IMR-90 (cell line): ENCODE results near the gene MAT2A.

Experiments used
- BHLHE40 ChIP-seq: fragments of 150-350 bp; IDR thresholded peaks from 2 replicates; pipeline ENCODE4 v1.6.1; 2016; ENCODE audit warnings: mild to moderate bottlenecking, low read depth, low read length
- CEBPB ChIP-seq: IDR thresholded peaks from 2 replicates; pipeline ENCODE4 v1.6.1; 2012; ENCODE audit warnings: low read depth, low read length, improper control_type of control experiment
- CTCF ChIP-seq: conservative IDR thresholded peaks from 2 replicates; pipeline ENCODE4 v1.5.1; 2012; ENCODE audit warnings: mild to moderate bottlenecking, low read depth, low read length, improper control_type of control experiment
- ELK1 ChIP-seq: fragments of 150-350 bp; IDR thresholded peaks from 2 replicates; pipeline ENCODE4 v1.6.1; 2016; ENCODE audit warnings: low read depth, mild to moderate bottlenecking, low read length, moderate library complexity, borderline replicate concordance
- FOS ChIP-seq: fragments of 150-350 bp; IDR thresholded peaks from 2 replicates; pipeline ENCODE4 v1.6.1; 2016; ENCODE audit warnings: low read depth, low read length
- MAZ ChIP-seq: IDR thresholded peaks from 2 replicates; pipeline ENCODE4 v1.6.1; 2012; ENCODE audit warnings: low read depth, mild to moderate bottlenecking, low read length, improper control_type of control experiment, moderate library complexity, borderline replicate concordance
- MXI1 ChIP-seq: IDR thresholded peaks from 2 replicates; pipeline ENCODE4 v1.6.1; 2012; ENCODE audit warnings: low read depth, mild to moderate bottlenecking, low read length, moderate library complexity, borderline replicate concordance
- NFE2L2 ChIP-seq: fragments of 150-350 bp; IDR thresholded peaks from 2 replicates; pipeline ENCODE4 v1.6.1; 2016; ENCODE audit warnings: low read depth, mild to moderate bottlenecking, low read length
- POLR2A ChIP-seq: IDR thresholded peaks from 2 replicates; pipeline ENCODE4 v1.6.1; 2012; ENCODE audit warnings: mild to moderate bottlenecking, low read depth, low read length
- RAD21 ChIP-seq: IDR thresholded peaks from 2 replicates; pipeline ENCODE4 v1.6.1; 2012; ENCODE audit warnings: low read length, improper control_type of control experiment
- RCOR1 ChIP-seq: IDR thresholded peaks from 2 replicates; pipeline ENCODE4 v1.6.1; 2012; ENCODE audit warnings: mild to moderate bottlenecking, low read length, improper control_type of control experiment; ENCODE audit not compliant: insufficient replicate concordance
- RFX5 ChIP-seq: IDR thresholded peaks from 2 replicates; pipeline ENCODE4 v1.8.0; 2012; ENCODE audit warnings: low read depth, mild to moderate bottlenecking, low read length, moderate library complexity
- USF2 ChIP-seq: fragments of 150-350 bp; IDR thresholded peaks from 2 replicates; pipeline ENCODE4 v1.6.1; 2017; ENCODE audit warnings: mild to moderate bottlenecking, antibody characterized with exemption, low read length, low read depth

- TF ChIP-seq CEBPB (no peak), CTCF (no peak), RCOR1 (no peak), MXI1 (peak; percentile 97), FOS (no peak), POLR2A (no peak), ELK1 (no peak), RAD21 (no peak), NFE2L2 (no peak), USF2 (peak; percentile 48; the same call in 1 of the 2 replicates), RFX5 (no peak), BHLHE40 (peak; percentile 44), MAZ (no peak)
These were observed 579 bp downstream of the MAT2A start for GRCh38 chr2:85539361-85540132.
